ENCODE data around the gene SUSD1.

- TF ChIP-seq CTCF (IDR thresholded peaks at IDR 0.05) (no peak), ZFX (IDR thresholded peaks at IDR 0.05; ENCODE audit: borderline replicate concordance) (no peak)
Observed at GRCh38 chr9:112149211-112149610, 25.9 kb downstream of the SUSD1 start.
